ENCODE results near the gene RNF2.

DNA sequence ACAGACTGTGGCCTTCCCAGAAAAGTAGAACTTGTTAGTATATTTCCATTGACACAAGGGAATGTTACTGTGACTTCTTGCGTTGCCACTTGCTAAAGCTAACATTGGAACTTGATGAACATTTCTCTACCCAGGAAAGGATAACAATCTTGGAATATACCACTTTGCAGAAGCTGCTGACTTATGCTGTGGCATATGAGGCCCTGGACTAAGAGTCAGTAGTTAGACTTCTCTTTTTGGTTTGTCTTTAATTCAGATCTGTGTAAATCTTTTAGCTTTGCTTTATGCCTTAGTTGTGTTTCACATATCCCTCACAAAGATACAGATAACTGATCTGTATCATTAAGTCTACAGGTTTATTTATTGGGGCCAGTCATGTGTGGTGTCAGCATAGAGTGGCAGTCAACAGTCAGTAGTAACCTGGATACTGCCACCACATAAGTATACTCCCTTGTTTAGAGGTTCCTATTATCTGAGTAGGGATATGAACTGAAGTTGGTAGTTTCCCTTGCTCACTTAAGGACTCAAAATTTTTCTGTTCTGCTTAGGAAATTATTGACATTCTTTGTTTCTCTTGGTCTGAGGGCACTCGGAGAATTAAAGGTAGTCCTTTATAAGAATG lies 14.7 kb downstream of the RNF2 start:
- TF ChIP-seq, protein P1, sequence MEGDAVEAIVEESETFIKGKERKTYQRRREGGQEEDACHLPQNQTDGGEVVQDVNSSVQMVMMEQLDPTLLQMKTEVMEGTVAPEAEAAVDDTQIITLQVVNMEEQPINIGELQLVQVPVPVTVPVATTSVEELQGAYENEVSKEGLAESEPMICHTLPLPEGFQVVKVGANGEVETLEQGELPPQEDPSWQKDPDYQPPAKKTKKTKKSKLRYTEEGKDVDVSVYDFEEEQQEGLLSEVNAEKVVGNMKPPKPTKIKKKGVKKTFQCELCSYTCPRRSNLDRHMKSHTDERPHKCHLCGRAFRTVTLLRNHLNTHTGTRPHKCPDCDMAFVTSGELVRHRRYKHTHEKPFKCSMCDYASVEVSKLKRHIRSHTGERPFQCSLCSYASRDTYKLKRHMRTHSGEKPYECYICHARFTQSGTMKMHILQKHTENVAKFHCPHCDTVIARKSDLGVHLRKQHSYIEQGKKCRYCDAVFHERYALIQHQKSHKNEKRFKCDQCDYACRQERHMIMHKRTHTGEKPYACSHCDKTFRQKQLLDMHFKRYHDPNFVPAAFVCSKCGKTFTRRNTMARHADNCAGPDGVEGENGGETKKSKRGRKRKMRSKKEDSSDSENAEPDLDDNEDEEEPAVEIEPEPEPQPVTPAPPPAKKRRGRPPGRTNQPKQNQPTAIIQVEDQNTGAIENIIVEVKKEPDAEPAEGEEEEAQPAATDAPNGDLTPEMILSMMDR (IDR thresholded peaks at IDR 0.05) = no peak
- TF ChIP-seq EP300 (IDR thresholded peaks at IDR 0.05; ENCODE audit: borderline replicate concordance in 1 of 2, low read depth in 1 of 2, low read length in 1 of 2) (no peak), TAF1 (IDR thresholded peaks at IDR 0.05; ENCODE audit: borderline replicate concordance, low read depth, low read length) (no peak), SMC3 (IDR thresholded peaks at IDR 0.05; ENCODE audit: low read depth, low read length) (no peak)
- TF ChIP-seq, protein P2, sequence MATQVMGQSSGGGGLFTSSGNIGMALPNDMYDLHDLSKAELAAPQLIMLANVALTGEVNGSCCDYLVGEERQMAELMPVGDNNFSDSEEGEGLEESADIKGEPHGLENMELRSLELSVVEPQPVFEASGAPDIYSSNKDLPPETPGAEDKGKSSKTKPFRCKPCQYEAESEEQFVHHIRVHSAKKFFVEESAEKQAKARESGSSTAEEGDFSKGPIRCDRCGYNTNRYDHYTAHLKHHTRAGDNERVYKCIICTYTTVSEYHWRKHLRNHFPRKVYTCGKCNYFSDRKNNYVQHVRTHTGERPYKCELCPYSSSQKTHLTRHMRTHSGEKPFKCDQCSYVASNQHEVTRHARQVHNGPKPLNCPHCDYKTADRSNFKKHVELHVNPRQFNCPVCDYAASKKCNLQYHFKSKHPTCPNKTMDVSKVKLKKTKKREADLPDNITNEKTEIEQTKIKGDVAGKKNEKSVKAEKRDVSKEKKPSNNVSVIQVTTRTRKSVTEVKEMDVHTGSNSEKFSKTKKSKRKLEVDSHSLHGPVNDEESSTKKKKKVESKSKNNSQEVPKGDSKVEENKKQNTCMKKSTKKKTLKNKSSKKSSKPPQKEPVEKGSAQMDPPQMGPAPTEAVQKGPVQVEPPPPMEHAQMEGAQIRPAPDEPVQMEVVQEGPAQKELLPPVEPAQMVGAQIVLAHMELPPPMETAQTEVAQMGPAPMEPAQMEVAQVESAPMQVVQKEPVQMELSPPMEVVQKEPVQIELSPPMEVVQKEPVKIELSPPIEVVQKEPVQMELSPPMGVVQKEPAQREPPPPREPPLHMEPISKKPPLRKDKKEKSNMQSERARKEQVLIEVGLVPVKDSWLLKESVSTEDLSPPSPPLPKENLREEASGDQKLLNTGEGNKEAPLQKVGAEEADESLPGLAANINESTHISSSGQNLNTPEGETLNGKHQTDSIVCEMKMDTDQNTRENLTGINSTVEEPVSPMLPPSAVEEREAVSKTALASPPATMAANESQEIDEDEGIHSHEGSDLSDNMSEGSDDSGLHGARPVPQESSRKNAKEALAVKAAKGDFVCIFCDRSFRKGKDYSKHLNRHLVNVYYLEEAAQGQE (IDR thresholded peaks at IDR 0.05; ENCODE audit: low read depth, low read length) = no peak
